ENCODE measurements around the gene FBXL17.

FBXL17 gene

GRCh38 chr5:107861565-107861964, 520.3 kb downstream of the FBXL17 start:
- TF ChIP-seq CTCF (IDR thresholded peaks at IDR 0.05; ENCODE audit: insufficient read depth, low read length, poor library complexity, severe bottlenecking) (no peak), EZH2phosphoT487 (conservative IDR thresholded peaks at IDR 0.05; ENCODE audit: low read length) (no peak)
- Histone ChIP-seq H2AFZ (ENCODE audit: low read depth, low read length, severe bottlenecking) (no peak overlapping the region), H3F3A (ENCODE audit: insufficient read depth) (no peaks in the 10 kb centered on the region), H3K9me3 (ENCODE audit: insufficient read depth, low read length) (no peaks in the 10 kb centered on the region), H3K36me3 (ENCODE audit: low read length) (no peaks in the 10 kb centered on the region), H3K4me3 (ENCODE audit: insufficient read depth, low read length, poor library complexity, severe bottlenecking) (no peak overlapping the region), H3K4me2 (ENCODE audit: low read depth, low read length, poor library complexity, severe bottlenecking) (no peak overlapping the region), H3K27ac (ENCODE audit: low read depth, low read length) (no peak overlapping the region), H3K79me2 (ENCODE audit: insufficient read depth, low read length) (no peaks in the 10 kb centered on the region), H3K9me2 (replicated peaks; ENCODE audit: insufficient read depth, low read length) (no peaks in the 10 kb centered on the region), H3K9ac (ENCODE audit: low read length) (no peak overlapping the region), H3K27me3 (ENCODE audit: low read length) (no peaks in the 10 kb centered on the region), H4K20me1 (ENCODE audit: low read depth, low read length) (no peaks in the 10 kb centered on the region)

- H3K79me2 ChIP-seq (ENCODE audit: insufficient read depth, low read length), result no peaks in the 10 kb centered on the region
- H4K20me1 ChIP-seq (ENCODE audit: low read depth, low read length), result no peaks in the 10 kb centered on the region
- H3K9me3 ChIP-seq (ENCODE audit: insufficient read depth, low read length), result no peaks in the 10 kb centered on the region
- no peaks in the 10 kb centered on the region for H3K9me2 ChIP-seq (replicated peaks; ENCODE audit: insufficient read depth, low read length)
- no peaks in the 10 kb centered on the region for H3K36me3 ChIP-seq (ENCODE audit: low read length)
- H3K9ac ChIP-seq (ENCODE audit: low read length), result no peak overlapping the region
- no peaks in the 10 kb centered on the region for H3K27me3 ChIP-seq (ENCODE audit: low read length)
- H3F3A ChIP-seq (ENCODE audit: insufficient read depth), result no peaks in the 10 kb centered on the region
- H3K4me2 ChIP-seq (ENCODE audit: low read depth, low read length, poor library complexity, severe bottlenecking), result no peak overlapping the region
- no peak overlapping the region for H3K4me3 ChIP-seq (ENCODE audit: insufficient read depth, low read length, poor library complexity, severe bottlenecking)
- no peak for TF ChIP-seq EZH2phosphoT487 (conservative IDR thresholded peaks at IDR 0.05; ENCODE audit: low read length)
- TF ChIP-seq CTCF (IDR thresholded peaks at IDR 0.05; ENCODE audit: insufficient read depth, low read length, poor library complexity, severe bottlenecking), result no peak
- no peak overlapping the region for H3K27ac ChIP-seq (ENCODE audit: low read depth, low read length)
- H2AFZ ChIP-seq (ENCODE audit: low read depth, low read length, severe bottlenecking), result no peak overlapping the region
These were observed 521.9 kb downstream of the FBXL17 start for GRCh38 chr5:107860044-107860443.

- H3K79me2 ChIP-seq (ENCODE audit: insufficient read depth, low read length), result no peaks in the 10 kb centered on the region
- TF ChIP-seq CTCF (IDR thresholded peaks at IDR 0.05; ENCODE audit: insufficient read depth, low read length, poor library complexity, severe bottlenecking), result no peak
- no peak for TF ChIP-seq EZH2phosphoT487 (conservative IDR thresholded peaks at IDR 0.05; ENCODE audit: low read length)
- no peaks in the 10 kb centered on the region for H3K9me3 ChIP-seq (ENCODE audit: insufficient read depth, low read length)
- no peaks in the 10 kb centered on the region for H4K20me1 ChIP-seq (ENCODE audit: low read depth, low read length)
- no peak overlapping the region for H2AFZ ChIP-seq (ENCODE audit: low read depth, low read length, severe bottlenecking)
- H3K4me2 ChIP-seq (ENCODE audit: low read depth, low read length, poor library complexity, severe bottlenecking), result no peak overlapping the region
- no peaks in the 10 kb centered on the region for H3K9me2 ChIP-seq (replicated peaks; ENCODE audit: insufficient read depth, low read length)
- no peak overlapping the region for H3K27ac ChIP-seq (ENCODE audit: low read depth, low read length)
- H3K4me3 ChIP-seq (ENCODE audit: insufficient read depth, low read length, poor library complexity, severe bottlenecking), result no peak overlapping the region
- H3K9ac ChIP-seq (ENCODE audit: low read length), result no peak overlapping the region
- no peaks in the 10 kb centered on the region for H3F3A ChIP-seq (ENCODE audit: insufficient read depth)
- H3K27me3 ChIP-seq (ENCODE audit: low read length), result no peaks in the 10 kb centered on the region
- H3K36me3 ChIP-seq (ENCODE audit: low read length), result no peaks in the 10 kb centered on the region
These were observed 523.1 kb downstream of the FBXL17 start for GRCh38 chr5:107858788-107859187.

All from SU-DHL-6 (cell line).